Mammary epithelial cell (primary cell): ENCODE data around the gene TLCD1.

Experiments used
- EZH2 ChIP-seq: IDR thresholded peaks from 2 replicates; pipeline ENCODE4 v1.6.1; 2012; ENCODE audit warnings: low read length, inconsistent platforms, borderline replicate concordance
- TF ChIP-seq, protein P1 (sequence below), 2 donors: IDR thresholded peaks in 1 of 2; conservative IDR thresholded peaks in 1 of 2; 2 replicates each; pipeline ENCODE4 v1.5.1; 2011 to 2012; ENCODE audit warnings: inconsistent platforms in 2 of 2, low read length in 2 of 2, mild to moderate bottlenecking in 2 of 2, control low read depth in 1 of 2, low read depth in 1 of 2; ENCODE audit not compliant: insufficient read depth in 1 of 2; ENCODE audit errors: extremely low read depth in 1 of 2

DNA sequence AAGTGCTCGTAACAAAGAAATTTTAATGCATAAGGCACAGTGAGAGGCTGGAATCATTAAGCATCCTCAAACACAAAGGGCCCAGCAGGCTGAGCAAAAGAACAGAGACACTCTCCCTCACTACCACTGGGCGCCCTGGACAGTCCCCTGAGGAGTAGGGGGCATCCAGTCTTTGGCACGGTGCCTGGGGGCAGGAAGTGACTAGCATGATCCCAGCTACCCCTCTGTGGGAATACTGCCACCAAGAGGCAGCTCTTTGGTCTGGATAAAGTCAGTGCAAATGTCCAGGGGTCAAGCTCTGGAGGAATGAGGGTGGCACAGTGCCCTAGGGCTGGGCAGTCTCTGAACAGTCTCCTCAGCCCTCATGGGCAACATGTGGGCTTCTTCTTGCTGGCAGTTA lies 11.8 kb downstream of the TLCD1 start:
- no peak for TF ChIP-seq EZH2
- TF ChIP-seq, protein P1, sequence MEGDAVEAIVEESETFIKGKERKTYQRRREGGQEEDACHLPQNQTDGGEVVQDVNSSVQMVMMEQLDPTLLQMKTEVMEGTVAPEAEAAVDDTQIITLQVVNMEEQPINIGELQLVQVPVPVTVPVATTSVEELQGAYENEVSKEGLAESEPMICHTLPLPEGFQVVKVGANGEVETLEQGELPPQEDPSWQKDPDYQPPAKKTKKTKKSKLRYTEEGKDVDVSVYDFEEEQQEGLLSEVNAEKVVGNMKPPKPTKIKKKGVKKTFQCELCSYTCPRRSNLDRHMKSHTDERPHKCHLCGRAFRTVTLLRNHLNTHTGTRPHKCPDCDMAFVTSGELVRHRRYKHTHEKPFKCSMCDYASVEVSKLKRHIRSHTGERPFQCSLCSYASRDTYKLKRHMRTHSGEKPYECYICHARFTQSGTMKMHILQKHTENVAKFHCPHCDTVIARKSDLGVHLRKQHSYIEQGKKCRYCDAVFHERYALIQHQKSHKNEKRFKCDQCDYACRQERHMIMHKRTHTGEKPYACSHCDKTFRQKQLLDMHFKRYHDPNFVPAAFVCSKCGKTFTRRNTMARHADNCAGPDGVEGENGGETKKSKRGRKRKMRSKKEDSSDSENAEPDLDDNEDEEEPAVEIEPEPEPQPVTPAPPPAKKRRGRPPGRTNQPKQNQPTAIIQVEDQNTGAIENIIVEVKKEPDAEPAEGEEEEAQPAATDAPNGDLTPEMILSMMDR (conservative IDR thresholded peaks at IDR 0.05 in 1 of 2, IDR thresholded peaks at IDR 0.05 in 1 of 2; ENCODE audit: extremely low read depth in 1 of 2, insufficient read depth in 1 of 2, low read depth in 1 of 2, low read length in 2 of 2): no peak
